Ectodermal cell (in vitro differentiated cells): Measurements from ENCODE around the gene SDCBP2.

Experiments
- H3K27ac ChIP-seq: 2 replicates; pipeline ENCODE4 v1.7.0; 2013; ENCODE audit warnings: mild to moderate bottlenecking, low read depth, low read length; ENCODE audit not compliant: insufficient read depth, poor library complexity, severe bottlenecking
- H3K27me3 ChIP-seq: 2 replicates; pipeline ENCODE4 v1.7.0; 2013; ENCODE audit warnings: mild to moderate bottlenecking, low read length; ENCODE audit not compliant: insufficient read depth, control insufficient read depth, poor library complexity, severe bottlenecking
- H3K36me3 ChIP-seq: one replicate; pipeline ENCODE4 v1.7.0; 2013; ENCODE audit warnings: low read length; ENCODE audit not compliant: control insufficient read depth, insufficient read depth
- H3K4me1 ChIP-seq: one replicate; pipeline ENCODE4 v1.7.0; 2013; ENCODE audit warnings: low read length; ENCODE audit not compliant: control insufficient read depth, insufficient read depth
- H3K4me3 ChIP-seq: 2 replicates; pipeline ENCODE4 v1.7.0; 2013; ENCODE audit warnings: low read depth, low read length, control low read depth; ENCODE audit not compliant: insufficient read depth
- H3K9me3 ChIP-seq: 2 replicates; pipeline ENCODE4 v1.7.0; 2013; ENCODE audit warnings: mild to moderate bottlenecking, low read length, moderate library complexity; ENCODE audit not compliant: control insufficient read depth
- WGBS, 2 experiments: methylation state at CpG; one replicate each; pipeline ENCODE4 v1.1.7; 2013; ENCODE audit warnings: missing lambda C conversion rate in 2 of 2; 5-methylcytosine and 5-hydroxymethylcytosine counted together

SDCBP2 gene

GRCh38 chr20:1296922-1297321 is 32.0 kb downstream of the SDCBP2 start:
- H3K9me3 ChIP-seq: no peaks in the 10 kb centered on the region

GRCh38 chr20:1296117-1296610 is 32.8 kb downstream of the SDCBP2 start:
- Histone ChIP-seq H3K36me3 (no peaks in the 10 kb centered on the region), H3K4me3 (no peak overlapping the region), H3K4me1 (no peaks in the 10 kb centered on the region), H3K9me3 (no peaks in the 10 kb centered on the region), H3K27ac (no peak overlapping the region), H3K27me3 (no peaks in the 10 kb centered on the region)
- 93% methylated on average over 20 of the region's 20 CpGs for WGBS, 2 experiments

More at GRCh38 chr20:1296922-1297321, 32.0 kb downstream of the SDCBP2 start:
- Histone ChIP-seq H3K36me3 (no peaks in the 10 kb centered on the region), H3K27me3 (no peaks in the 10 kb centered on the region), H3K4me3 (no peak overlapping the region), H3K27ac (no peak overlapping the region), H3K4me1 (no peaks in the 10 kb centered on the region)
- 90% methylated on average over 14 of the region's 14 CpGs for WGBS, 2 experiments

DNA sequence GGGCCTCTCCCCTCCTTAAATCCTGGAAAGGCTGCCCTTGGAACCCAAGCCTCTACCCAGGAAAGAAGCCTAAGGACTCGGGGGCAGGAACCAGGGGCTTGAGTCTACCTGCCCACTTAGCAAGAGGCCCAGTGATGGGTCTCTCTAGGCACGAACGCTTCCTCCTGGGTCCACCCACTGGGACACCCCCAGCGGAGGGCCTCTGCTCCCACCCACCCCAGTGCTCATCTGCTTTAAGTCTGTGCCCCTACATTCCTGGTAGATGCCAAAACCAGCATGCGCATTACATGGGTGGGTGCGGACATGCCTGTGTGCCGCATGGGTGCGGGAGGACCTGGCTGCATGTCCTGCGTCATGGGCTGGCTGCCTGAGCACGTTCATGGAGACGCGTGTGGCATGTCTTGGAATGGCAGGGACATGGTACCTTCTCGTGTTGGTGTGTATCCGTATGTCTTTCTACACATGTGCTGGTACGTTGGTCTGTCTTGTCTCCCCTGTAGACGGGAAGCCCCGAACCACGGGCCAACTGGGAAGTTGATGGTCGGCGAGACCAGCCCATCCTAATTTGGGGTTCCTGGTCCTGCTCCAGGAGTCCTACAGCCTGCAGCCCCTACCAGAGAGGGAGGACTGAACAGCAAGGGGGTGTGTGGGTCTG is 33.5 kb downstream of the SDCBP2 start:
- Histone ChIP-seq H3K4me3 (no peak overlapping the region), H3K36me3 (no peaks in the 10 kb centered on the region), H3K27me3 (no peaks in the 10 kb centered on the region), H3K4me1 (no peaks in the 10 kb centered on the region), H3K27ac (no peak overlapping the region), H3K9me3 (no peaks in the 10 kb centered on the region)
- 93 to 94% methylated on average over 20 of the region's 20 CpGs for WGBS, 2 experiments

GRCh38 chr20:1294497-1294896 is 34.4 kb downstream of the SDCBP2 start:
- Histone ChIP-seq H3K27ac (no peak overlapping the region), H3K36me3 (no peaks in the 10 kb centered on the region), H3K4me1 (no peaks in the 10 kb centered on the region), H3K27me3 (no peaks in the 10 kb centered on the region), H3K9me3 (no peaks in the 10 kb centered on the region), H3K4me3 (no peak overlapping the region)
- 94 to 95% methylated on average over 8 of the region's 8 CpGs for WGBS, 2 experiments

DNA sequence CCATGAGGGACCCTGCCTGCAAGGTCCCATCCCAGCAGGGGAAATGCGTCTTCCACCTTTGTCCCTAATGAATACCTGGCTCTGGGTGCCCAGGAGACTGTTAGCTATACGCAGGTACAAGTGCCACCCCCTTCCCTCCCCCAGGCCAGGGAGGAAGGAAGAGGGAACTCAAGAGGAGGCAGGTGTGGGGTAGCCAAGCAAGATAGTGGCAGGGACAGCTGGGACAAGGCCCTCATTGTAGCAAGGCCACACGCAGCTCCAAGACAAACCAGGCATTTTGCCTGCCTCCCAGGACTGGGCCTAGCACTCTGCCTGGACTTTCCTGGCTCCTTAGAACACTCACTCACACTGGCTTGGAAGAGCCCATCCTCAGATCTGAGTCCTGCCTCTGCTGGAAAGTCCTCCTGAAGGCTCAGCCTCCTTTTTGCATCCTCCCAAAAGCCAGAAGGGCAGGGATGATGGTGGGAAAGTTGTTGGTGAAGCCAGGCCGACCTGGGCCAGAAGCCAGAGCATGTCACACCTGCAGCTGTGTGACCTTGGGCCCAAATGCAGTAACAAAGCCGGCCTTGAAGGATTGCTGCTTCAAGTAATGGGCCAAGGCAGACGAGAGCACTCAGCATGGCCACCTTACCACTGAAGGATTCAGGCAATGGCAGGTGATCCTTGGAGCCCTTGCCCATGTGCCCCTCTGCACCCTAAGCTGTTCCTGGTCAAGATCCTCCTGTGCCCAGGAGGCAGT is 35.1 kb downstream of the SDCBP2 start:
- Histone ChIP-seq H3K9me3 (no peaks in the 10 kb centered on the region), H3K36me3 (no peaks in the 10 kb centered on the region), H3K27ac (no peak overlapping the region), H3K4me3 (no peak overlapping the region), H3K27me3 (no peaks in the 10 kb centered on the region), H3K4me1 (no peaks in the 10 kb centered on the region)
- WGBS, 2 experiments: 87 to 91% methylated on average over 6 of the region's 6 CpGs

DNA sequence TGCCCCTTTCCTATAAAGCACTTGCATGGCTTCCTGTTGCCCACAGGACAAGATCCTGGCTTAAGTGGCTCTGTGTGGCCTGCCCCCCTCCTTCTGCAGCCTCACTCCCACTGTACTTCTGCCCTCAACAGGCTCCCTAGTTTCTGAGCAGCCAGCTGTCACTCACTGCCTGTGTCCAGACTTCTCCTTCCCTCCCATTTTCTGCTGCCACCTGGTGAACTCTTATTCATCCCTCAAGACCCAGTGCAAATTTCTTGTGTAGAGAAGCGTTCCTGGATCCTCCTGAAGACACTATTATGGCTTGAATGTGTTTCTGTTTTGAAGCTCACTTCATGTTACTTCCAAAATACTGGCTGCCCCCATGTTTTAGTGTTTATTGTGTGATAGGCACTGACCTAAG is 36.3 kb downstream of the SDCBP2 start:
- H3K4me3 ChIP-seq: no peak overlapping the region
- 75 to 80% methylated on average over 1 of the region's 1 CpG for WGBS, 2 experiments
- H3K4me1 ChIP-seq: no peaks in the 10 kb centered on the region
- no peaks in the 10 kb centered on the region for H3K9me3 ChIP-seq
- no peaks in the 10 kb centered on the region for H3K36me3 ChIP-seq
- H3K27ac ChIP-seq: no peak overlapping the region
- no peaks in the 10 kb centered on the region for H3K27me3 ChIP-seq

- peaks cover 3% of the 10 kb centered on the region for H3K4me1 ChIP-seq
- H3K27me3 ChIP-seq: no peaks in the 10 kb centered on the region
- no peaks in the 10 kb centered on the region for H3K9me3 ChIP-seq
- H3K27ac ChIP-seq: no peak overlapping the region
- H3K4me3 ChIP-seq: no peak overlapping the region
- no peaks in the 10 kb centered on the region for H3K36me3 ChIP-seq
- WGBS, 2 experiments: 82 to 86% methylated on average over 5 of the region's 5 CpGs
These were observed 37.7 kb downstream of the SDCBP2 start for GRCh38 chr20:1291191-1291741.

DNA sequence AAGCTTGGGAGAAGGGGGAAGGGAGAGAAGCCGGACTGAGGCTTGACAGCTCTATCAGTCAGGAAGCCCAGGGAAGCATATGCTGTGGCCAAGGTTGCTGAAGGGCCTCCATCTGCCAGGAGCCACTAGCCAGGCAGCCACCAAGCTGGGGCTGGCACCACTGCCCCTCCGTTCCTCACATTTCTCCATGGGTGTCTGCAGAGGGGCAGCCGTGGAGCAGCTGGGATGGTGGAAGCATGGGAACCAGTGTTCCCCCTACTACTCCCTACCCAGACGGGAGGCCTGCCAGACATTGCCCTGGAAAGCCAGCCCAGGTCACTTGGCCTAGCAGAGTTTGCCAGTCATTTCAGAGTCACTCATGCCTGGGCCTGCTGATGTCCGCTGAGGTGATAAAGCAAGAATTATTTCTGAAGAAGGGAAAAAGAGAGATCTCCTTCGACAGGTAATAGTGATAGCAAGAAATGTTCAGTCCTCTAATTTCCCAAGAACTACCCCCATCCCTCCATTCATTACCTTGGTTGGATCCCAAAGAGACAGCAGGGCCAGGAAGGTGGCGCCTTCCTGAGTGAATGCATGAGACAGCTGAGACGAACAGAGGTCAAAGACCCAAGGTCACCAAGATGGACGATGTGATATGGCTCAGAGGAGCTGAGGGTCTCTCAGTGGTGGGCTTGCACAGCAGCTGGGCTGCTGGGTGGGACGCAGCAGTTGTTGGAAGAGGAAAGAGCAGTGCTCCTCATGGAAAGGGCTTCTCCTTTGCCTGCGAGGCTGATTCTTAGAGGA is 41.0 kb downstream of the SDCBP2 start:
- Histone ChIP-seq H3K4me3 (no peak overlapping the region), H3K27me3 (no peaks in the 10 kb centered on the region), H3K36me3 (no peaks in the 10 kb centered on the region), H3K4me1 (peaks cover 5% of the 10 kb centered on the region), H3K9me3 (no peaks in the 10 kb centered on the region), H3K27ac (no peak overlapping the region)
- WGBS, 2 experiments: 93 to 94% methylated on average over 10 to 11 of the region's 11 CpGs

DNA sequence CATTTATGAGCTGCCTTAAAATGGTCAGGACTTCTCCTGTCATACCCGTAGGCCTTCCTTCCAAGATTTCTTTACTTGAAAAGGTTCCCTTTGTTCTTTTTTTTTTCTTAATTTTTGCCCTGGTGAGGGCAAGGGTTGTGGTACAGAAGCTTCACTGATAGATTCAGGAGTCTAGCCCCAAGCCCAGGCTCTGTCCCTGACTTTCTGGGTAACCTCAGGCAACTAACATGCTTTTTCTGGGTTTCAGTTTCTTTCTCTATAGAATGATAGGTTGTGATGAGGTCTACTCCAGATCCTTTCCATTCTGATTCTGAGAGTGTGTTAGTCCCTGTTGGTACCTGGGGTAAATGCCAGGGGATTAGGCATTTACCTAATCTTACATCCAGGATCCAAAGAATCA is 41.6 kb downstream of the SDCBP2 start:
- 91 to 94% methylated on average over 1 of the region's 1 CpG for WGBS, 2 experiments
- H3K27ac ChIP-seq: no peak overlapping the region
- no peak overlapping the region for H3K4me3 ChIP-seq
- peaks cover 5% of the 10 kb centered on the region for H3K4me1 ChIP-seq
- no peaks in the 10 kb centered on the region for H3K36me3 ChIP-seq
- H3K9me3 ChIP-seq: no peaks in the 10 kb centered on the region
- H3K27me3 ChIP-seq: no peaks in the 10 kb centered on the region
